Fibroblast of skin of scalp (primary cell): ENCODE data around the gene MYH13. TPM values are rescaled to one million over a fixed set of nuclear protein-coding genes. Genes with fewer than 3 reads are reported as not detected.

Experiments
- DNase-seq: peaks from one replicate; pipeline ENCODE4 v3.0.0-alpha.2; 2013
- polyA plus RNA-seq, 2 experiments: library from polyadenylated mRNA; unstranded; fragments of 120-200 nt; gene quantifications; one replicate each; pipeline ENCODE4 v1.2.1, GENCODE V29; 2013; ENCODE audit not compliant: insufficient read length in 2 of 2

The MYH13 gene
- polyA plus RNA-seq (2013, experiment 1 of 2; ENCODE audit: insufficient read length), result 0.24 TPM
- polyA plus RNA-seq (2013, experiment 2 of 2; ENCODE audit: insufficient read length), result 0.28 TPM

DNA sequence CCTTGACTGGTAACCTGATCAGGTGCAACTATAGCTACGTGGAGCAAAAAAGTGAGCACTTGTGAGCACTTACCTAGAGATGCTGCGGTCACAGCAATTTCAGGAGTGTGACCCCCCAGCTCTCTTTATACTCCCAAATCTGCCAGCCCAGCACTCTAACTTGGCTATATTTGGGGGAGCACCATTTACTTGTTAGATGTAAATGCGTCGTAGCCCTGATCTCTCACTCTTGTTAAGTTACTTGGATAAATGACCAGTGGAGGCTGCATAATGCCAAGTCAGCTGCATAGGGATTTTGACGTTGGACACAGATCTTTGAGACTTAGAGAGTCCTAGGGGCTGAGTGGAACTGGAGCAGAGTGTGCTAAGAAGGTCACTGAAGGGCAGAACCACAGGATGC lies at the start of gene MYH13:
Gene MYH13, minus strand, starts transcription at position 101 of the 400 bp plus-strand sequence. CDS start 8,476 bp downstream, outside the sequence.
- no peak for DNase-seq

DNA sequence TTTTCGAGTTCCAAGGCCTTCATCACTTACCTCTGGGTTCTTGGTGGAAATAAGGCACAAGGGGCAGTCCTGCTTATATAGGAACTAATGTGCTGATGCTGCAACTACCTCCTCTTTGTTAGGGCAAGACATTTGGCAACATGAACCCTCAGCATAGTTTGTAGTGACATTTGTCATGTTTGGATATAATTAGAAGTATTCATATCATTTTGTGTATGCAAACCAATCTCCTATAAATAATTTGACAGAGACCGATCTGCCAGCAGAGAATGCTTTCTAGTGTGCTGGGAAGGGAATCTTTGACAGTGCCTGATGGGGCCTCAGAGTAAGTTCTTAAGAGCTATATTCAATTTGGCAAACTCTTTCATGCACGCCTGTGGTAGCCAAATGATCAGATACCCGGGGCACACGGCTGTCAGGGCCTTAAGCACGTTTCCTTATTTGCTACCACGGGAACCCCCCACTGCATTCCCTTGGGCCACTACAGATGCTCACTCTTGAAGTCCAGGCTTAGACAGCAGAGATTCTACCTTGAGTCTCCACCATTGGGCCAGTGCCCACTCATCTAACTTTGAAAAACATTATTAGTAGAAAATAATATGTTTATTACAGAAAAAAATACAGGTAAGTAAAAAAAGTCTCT lies 49.2 kb upstream of the MYH13 start, which contains the start of gene MYH8:
Gene MYH8, minus strand, starts transcription at position 51 of the 643 bp plus-strand sequence. CDS start 1,723 bp downstream, outside the sequence.
- DNase-seq, result no peak

DNA sequence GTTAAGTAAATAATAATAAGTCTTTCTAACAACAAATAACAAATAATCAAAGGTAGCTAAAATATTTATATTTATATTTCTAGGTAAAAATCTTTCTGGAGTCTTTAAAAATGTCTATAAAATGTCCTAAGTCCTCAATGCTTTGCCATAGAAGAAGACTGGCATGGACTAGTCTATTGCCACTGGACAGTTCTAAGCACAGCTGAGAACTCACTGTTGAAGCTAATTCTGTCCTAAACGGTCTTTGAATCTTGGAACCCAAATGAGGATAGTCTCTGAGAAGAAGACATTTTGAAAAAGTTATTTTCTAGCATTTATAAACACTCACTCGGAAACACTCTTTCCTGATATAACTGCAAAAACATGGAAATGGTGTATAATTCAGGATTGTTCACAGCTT lies 48.4 kb upstream of the MYH13 start:
- no peak for DNase-seq

DNA sequence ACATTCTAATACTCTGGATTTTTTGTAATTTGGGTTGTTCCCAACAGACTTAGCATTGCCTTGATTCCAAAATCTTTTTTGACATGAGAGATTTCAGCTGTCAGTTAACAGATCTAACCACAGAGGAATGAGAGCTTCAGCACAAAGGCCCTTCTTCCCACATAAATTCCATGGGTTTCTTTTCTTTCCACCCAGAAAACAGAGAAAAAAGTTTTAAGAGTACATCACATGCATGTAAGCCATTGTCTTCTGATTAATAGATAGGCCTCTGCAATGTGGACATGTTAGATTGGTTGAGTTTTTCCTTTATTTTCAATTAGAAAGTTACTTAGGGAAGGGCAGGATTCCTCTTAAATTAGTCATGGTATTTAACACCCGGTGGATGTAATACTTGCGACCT lies 48.0 kb upstream of the MYH13 start:
- DNase-seq, result no peak

DNA sequence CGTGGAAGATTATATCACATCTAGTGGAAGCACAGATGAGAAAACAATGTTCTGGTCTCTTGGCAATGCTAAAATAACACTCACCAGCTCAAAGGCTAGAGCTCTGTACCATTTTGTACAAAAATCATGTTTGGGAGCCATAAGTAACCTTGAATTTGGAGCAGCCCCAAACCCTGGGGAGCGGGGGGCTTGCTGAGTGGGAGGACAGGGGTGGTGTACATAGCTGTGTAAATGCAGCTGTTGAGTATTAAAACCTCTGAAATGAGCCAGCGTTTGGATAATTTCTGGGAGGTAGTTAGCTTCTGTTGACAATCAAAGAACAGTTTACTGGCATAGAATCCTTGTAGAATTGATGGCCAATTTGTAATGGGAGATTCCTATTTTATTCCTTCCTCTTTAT lies 44.6 kb upstream of the MYH13 start:
- no peak for DNase-seq

DNA sequence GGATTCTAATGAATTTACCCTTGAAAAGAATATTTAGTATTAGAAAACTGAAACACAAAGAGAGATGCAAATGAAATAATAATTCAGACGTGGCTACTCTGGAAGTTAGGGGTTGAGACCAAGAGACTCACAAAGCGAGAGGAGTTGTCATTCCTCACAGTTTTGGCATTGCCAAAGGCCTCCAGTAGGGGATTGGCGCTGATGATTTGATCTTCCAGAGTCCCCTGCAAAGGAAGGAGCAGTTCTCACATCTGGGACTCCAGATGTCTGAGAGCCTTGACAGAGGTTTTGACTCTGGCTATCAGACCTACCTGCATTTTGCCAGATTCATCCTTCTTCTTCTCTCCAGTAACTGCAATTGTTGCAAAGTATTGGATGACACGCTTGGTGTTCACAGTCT lies 42.4 kb upstream of the MYH13 start:
- DNase-seq, result no peak

DNA sequence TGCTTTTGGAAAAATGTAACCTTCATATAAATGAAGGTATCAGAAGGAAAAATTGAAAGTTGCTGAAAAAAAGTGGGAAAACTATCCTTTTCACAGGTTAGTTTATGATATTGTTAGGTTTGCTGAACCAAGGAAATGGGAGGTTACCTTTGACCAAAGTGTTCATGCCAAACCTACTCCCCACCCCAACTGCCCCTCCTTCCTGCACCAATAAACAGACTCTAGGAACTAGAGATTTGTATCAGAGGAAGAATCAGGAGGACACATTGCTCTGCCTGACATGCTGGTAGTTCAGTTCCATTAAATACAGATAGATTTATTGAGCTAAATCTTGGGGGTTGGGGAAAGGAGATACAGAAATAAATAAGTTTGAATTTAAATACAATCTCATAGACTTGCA lies 30.8 kb upstream of the MYH13 start:
- DNase-seq, result no peak

DNA sequence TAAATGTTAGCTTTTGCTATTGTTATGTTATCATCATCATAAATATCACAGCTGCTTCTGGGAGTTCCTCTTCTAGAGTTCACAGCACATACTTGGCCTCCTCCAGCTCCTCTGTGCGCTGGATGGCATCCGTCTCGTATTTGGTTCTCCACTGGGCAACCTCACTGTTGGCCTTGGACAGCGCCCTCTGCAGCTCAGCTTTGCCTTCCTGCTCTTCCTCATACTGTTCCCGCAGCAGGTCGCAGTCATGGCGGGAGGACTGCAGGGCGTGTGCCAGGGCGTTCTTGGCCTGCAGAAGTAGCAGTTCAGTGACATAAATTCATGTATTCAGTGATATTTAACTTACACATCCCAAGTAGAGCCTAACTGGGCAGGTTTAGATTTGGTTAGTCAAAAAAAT lies 25.5 kb upstream of the MYH13 start:
- no peak for DNase-seq

DNA sequence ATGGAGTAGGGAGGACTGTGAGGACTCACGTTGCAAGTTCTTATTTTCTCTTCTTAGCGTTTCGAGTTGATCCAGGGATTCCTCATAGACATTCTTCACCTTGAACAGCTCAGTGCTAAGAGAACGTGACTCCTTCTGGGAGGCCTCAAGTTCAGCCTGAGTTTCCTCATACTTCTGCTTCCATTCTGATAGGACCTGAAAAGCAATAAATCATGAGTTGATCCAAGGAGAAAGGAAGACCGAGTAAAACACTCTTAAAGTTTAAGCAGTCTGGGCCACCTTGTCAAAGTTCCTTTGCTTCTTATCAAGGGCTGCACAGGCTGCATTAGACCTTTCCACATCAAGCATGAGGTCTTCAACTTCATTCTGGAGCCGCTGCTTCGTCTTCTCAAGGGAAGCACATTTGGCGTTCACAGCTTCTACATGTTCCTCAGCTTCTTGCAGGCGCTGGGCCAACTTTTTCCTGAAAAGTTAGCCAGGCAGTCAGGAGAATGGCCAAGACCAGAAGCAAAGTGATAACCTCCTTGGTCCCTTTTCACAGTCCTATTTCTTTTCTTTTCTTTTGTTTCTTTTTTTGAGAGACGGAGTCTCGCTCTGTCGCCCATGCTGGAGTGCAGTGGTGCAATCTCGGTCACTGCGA lies 23.8 kb upstream of the MYH13 start:
- DNase-seq, result no peak

DNA sequence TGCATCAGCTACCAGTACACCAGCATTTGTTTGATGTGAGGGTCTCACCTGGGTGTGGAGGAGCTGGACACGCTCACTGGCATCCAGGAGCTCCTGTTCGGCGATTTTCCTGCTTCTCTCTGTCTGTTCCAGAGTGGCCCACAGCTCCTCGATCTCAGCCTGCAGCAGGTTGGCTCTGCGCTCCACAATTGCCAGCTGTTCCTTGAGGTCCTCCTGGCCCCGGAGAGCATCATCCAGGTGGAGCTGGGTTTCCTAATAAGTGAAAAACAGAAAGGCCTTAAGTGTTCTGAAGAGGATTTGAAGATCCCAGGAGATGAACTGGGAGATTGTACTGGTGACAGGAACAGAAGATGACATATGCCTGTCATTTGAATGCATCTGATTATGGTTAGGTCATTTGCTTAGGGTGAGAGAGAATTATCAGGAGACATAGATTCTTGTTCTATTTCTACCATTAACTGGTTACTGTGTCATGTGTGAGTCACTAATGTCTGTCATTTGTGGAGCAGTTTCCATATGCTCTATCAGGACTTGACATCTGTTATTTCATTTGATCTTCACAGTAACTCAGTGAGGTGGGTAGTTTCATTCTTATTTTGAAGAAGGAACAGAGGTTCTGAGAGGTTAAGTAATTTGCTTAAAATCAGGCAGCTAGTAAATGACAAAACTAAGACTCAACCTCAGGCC lies 21.5 kb upstream of the MYH13 start:
- no peak for DNase-seq

DNA sequence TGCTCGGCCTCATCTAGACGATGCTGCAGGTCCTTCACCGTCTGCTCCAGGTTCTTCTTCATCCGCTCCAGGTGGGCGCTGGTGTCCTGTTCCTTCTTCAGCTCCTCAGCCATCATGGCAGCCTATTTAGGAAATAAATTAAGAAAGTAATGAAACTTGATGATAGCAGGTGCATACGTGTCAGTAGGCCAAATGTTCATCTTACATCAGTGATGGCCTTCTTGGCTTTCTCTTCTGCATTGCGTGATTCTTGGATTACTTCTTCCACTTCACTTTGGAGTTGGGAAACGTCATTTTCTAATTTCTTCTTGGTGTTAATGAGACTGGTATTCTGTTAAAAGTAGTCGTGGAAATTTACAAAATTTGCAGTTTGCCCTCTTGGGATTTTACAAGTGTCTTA lies 20.1 kb upstream of the MYH13 start:
- DNase-seq, result no peak

DNA sequence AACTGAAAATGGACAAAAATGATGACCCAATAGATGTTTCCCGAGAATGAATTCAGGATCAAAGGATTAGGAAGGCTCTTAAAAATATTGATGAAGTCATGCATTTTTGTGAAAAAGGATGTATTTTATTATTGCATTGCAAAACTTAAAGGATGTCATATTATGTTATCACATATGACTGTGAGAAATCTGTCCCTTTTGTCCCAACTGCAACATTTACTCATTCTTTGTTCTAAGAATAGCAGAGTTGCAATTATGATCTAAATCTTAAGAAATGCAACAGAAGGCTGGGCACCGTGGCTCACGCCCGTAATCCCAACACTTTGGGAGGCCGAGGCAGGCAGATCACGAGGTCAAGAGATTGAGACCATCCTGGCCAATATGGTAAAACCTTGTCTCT lies 13.1 kb upstream of the MYH13 start:
- DNase-seq, result no peak

DNA sequence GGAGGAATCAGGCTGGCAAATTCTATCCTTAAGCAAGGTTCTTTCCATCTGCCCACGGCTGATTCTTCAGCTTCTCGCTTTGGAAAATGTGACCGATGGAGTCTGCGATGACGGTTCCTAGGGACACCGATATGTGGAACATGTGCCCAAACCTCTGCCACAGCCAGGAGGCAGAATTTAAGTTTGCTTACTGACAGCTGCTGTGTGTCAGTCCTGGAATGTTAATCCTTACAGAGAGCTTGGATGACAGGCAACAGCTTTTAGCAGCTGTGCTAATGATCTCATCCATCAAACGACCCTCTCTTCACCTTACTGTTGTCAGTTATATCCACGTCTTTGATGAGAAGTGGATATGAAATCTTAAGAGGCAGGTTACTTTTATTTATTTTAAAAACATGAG lies 11.4 kb upstream of the MYH13 start:
- DNase-seq, result peak; percentile 17

DNA sequence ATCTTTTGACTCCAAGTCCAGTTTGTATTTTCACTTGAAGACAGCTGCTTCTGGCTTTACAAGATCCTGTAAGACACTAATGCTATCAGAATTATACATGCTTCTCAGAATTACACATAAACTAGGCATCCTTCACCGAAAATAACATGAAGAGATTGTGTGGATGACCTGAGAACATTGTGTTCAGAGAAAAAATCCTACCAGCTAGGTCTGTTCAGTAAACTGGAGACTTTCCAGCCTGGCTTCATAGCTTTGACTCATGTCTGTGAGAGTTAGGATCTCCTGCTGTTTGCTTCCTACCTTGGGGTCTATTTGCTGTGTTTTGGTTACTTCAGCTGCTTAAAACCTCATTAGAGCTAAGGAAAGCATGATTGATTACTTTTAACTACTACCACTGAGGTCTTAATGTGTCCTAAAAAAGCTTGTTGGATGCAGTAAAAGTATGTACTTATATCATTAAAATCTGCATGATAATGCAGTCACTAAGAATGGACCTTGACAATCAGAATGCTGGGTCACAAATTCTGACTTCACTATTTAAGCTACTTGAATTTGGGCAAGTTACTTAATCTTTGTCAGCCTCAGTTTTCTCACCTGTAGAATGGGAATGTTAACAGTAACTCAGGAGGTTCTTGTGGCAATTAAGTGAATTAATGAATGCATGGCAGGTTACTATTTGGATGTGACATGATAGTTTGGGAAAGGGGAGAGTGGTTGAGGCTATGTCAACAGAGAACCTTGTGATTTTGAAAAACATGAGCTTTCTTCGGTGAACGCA lies 8.0 kb upstream of the MYH13 start:
- DNase-seq, result peak; percentile 28

DNA sequence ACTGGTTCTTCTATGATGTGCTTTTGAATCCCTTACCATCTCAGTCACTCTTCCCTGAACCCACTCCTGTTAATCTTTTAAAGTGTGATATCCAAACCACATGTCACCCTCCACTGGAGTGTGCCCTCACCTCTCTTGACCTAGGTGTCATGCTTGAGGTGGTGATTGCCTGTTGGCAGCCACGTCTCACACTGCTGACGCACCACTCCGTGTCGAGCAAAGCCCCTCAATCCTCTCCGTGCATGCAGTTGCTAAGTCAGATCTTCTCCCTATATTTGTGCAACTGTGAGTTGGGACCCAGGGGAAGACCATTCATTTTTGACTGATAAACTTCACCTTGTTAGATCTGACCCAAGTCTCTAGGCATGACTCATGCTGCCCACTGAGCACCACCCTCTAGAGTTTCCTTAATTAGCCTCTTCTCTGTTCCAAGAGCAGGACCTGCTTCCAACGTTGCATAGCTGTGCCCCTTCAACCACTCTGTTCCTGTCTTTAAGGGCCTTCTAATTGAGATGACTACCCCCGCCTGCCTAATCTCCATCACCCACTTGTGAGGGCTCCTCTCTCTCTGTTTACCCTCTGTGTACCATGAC lies 2.7 kb downstream of the MYH13 start:
- DNase-seq, result no peak

DNA sequence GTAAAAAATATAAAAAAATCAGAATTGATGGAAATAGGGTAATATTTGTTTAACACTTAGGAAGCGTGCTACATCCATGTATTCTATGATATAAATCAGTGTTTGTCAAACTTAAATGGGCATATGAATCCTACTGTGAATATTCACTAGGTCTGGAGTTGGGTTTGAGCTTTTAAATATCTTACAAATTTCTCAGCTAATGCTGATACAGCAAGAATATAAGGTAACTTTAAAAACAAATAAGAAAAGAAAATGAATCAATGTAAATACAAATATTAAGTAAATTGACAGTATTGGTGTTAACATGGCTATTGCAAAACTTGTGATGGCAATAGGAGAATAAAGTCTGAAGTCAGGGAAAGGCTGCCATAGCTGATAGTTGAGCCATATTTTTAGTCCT lies 3.6 kb downstream of the MYH13 start:
- DNase-seq, result no peak

DNA sequence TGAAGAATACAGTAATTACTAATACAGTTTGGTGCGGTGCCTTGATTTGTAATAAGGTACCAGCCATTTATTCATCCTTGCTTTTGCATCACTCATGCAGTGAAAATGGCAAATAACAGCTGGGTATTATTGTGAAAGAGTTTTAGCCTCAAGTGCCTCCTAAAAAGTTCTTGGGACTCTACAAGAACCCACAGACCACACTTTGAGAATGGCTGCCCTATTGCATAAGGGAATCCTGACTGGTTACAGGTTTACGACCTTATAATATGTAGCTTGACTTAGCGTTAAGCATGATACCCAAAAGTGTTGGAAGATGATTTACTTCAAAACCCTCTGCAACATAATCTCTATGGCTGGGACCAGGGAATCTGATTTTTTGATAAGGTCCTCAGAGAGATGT lies 4.2 kb downstream of the MYH13 start:
- DNase-seq, result no peak

DNA sequence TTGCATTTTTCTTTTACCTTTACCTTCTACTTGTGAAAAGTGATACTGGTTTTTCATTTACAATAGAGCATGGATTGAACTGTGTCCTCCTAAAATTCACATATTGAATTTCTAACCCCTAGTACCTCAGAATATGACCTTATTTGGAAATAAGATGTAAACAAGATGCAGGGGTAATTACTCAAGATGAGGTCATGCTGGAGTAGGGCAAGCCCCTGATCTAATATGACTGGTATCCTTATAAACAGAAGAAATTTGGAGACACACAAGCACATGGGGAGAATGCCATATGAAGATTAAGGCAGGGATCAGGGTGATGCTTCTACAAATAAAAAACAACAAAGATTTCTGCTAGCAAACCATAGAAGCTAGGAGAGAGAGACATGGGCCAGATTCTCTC lies 12.2 kb downstream of the MYH13 start:
- peak; percentile 28 for DNase-seq

DNA sequence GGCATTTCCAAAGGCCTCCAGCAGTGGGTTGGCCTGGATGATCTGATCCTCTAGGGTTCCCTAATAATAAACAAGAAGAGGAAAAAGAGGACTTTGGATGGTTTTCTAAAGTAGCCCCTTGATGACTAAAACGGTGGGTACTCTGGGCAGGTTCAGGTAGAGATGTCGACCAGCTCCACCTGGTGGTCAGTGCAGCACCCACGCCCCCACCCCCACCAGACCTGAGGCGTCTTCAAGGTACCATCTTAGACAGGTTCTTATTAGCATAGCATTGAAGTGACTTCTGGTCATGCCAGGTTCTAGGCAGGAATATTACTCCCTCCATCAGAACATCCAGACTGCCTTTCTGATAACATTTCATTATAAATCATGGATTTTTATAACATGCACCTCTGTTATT lies 15.0 kb downstream of the MYH13 start:
- no peak for DNase-seq

DNA sequence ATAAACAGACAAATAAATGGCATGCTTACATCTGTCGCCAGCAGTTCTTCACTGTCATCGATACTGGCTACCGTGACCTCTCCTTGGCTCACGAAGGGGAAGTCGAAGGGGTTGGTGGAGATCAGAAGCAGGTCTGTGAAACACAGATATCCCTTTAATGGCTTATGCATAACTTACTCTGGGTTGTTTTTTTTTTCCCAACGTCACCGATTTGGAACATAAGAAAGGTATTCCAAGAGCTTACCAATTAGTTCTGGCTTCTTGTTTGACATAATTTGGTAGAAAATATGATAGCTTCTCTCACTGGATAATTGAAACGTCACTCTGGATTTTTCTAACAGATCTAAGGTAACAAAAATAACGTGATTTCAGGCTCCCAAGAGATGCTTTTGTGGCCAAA lies 18.2 kb downstream of the MYH13 start:
- DNase-seq, result no peak

DNA sequence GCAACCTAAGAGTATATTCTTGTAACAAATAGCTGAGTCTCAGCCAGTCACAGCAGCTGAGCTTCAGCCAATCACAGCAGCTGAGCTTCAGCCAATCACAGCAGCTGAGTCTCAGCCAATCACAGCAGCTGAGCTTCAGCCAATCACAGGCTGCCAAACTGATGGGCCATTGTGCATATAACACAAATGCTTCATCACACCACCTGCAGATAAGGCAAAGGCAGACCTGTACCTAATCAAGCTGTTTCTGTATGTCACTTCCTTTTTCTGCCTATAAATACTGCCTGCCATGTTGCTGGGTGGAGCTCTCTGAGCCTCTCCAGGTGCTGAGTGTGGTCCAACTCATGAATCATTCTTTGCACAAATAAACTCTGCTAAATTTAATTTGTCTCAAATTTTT lies 19.9 kb downstream of the MYH13 start:
- DNase-seq, result no peak

DNA sequence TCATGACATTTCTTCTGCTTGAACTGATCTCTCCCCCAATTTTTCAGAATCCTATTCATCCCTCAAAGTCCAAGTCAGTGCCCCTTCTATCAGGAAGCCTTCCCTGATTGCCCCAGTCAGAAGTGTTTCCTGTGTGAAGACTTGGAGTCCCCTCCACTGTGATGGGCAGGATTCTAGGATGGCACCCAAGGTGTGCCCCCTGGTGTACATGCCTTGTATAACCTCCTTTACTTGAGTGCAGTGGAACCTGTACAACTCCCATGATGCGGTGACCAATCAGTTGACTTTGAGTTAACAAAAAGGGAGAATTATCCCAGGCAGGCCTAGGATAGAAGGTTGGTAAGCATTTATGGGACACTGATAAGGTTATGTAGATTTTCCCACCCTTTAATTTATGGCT lies 23.4 kb downstream of the MYH13 start:
- DNase-seq, result no peak

DNA sequence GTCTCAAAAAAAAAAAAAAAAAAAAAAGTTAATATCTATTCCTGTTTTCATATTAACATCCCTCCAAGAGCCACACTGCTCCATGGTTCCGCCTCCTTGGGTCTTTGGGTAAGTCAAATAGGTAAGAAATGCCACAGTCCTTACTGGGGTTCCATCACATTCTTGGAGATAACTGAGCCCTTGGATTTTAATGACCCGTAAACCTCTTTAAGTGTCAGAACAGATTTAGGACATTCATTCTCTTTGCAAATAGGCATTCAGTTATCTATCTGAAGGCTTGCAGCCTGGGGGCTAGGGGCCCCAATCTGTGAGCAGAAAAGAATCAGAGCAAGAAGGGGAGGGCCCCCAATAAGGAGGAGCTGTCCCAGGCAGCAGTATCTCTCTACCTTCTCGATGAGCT lies 28.0 kb downstream of the MYH13 start:
- no peak for DNase-seq
